ENCODE results near the gene AARS2.
"Not testable (repeated sequence)": the region's sequence is repeated elsewhere in the genome, so short reads cannot be mapped to it uniquely, and the experiment has no call there.

The AARS2 gene

DNA sequence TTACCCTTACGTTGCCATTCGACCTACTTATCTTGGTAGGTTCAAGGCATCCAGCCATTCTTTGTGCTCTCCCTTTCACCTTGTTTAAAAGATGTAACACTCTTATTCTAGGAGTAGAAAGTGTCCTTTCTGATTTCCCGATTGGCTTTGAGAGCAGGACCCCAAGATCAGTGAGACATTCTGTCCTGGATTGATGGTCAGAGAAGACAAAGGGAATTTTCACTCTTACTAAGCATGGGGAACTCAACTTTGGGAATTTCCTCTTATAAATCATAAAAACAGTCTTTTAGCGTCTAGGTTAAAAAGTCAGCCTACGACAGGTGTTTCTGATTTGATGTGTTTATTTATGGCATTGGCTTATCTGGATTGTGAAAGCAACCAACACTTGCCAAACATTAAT, 2.8 kb upstream of the AARS2 start:
- H3K4me3 ChIP-seq (ENCODE audit: low read length): no peak overlapping the region

GRCh38 chr6:44315516-44315915, 2.4 kb upstream of the AARS2 start:
- TF ChIP-seq, protein P1, sequence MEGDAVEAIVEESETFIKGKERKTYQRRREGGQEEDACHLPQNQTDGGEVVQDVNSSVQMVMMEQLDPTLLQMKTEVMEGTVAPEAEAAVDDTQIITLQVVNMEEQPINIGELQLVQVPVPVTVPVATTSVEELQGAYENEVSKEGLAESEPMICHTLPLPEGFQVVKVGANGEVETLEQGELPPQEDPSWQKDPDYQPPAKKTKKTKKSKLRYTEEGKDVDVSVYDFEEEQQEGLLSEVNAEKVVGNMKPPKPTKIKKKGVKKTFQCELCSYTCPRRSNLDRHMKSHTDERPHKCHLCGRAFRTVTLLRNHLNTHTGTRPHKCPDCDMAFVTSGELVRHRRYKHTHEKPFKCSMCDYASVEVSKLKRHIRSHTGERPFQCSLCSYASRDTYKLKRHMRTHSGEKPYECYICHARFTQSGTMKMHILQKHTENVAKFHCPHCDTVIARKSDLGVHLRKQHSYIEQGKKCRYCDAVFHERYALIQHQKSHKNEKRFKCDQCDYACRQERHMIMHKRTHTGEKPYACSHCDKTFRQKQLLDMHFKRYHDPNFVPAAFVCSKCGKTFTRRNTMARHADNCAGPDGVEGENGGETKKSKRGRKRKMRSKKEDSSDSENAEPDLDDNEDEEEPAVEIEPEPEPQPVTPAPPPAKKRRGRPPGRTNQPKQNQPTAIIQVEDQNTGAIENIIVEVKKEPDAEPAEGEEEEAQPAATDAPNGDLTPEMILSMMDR (IDR thresholded peaks at IDR 0.05; ENCODE audit: low read depth, low read length, poor library complexity, severe bottlenecking): no peak
- no peak for TF ChIP-seq EZH2phosphoT487 (IDR thresholded peaks at IDR 0.05; ENCODE audit: borderline replicate concordance, low read length)
- H4K20me1 ChIP-seq (ENCODE audit: control insufficient read depth, insufficient read depth, low read depth, low read length): no peaks in the 10 kb centered on the region

More for the DNA sequence above, 2.8 kb upstream of the AARS2 start:
- Histone ChIP-seq H3K4me1 (ENCODE audit: control insufficient read depth, low read length) (peaks cover 9% of the 10 kb centered on the region), H3K27ac (ENCODE audit: low read depth, low read length) (no peak overlapping the region), H4K20me1 (ENCODE audit: control insufficient read depth, insufficient read depth, low read depth, low read length) (no peaks in the 10 kb centered on the region), H3K36me3 (ENCODE audit: control insufficient read depth, low read length) (peaks cover 11% of the 10 kb centered on the region), H3K4me2 (ENCODE audit: low read length) (no peak overlapping the region), H3K9me3 (ENCODE audit: control insufficient read depth, insufficient read depth, low read length) (no peaks in the 10 kb centered on the region), H3K79me2 (ENCODE audit: control insufficient read depth, low read length) (peaks cover 18% of the 10 kb centered on the region), H3K27me3 (ENCODE audit: control insufficient read depth, low read length) (peaks cover 9% of the 10 kb centered on the region; the same call in 1 of the 2 replicates), H3K9me2 (replicated peaks; ENCODE audit: control insufficient read depth, low read length) (no peaks in the 10 kb centered on the region), H3F3A (ENCODE audit: control insufficient read depth, insufficient read depth) (no peaks in the 10 kb centered on the region)
- TF ChIP-seq, protein P1 (IDR thresholded peaks at IDR 0.05; ENCODE audit: low read depth, low read length, poor library complexity, severe bottlenecking): no peak
- no peak for TF ChIP-seq EZH2phosphoT487 (IDR thresholded peaks at IDR 0.05; ENCODE audit: borderline replicate concordance, low read length)

GRCh38 chr6:44314657-44315056, 1.5 kb upstream of the AARS2 start:
- not testable (repeated sequence) for H3K4me3 ChIP-seq (ENCODE audit: low read length); H3F3A ChIP-seq (ENCODE audit: control insufficient read depth, insufficient read depth); H3K27me3 ChIP-seq (ENCODE audit: control insufficient read depth, low read length)

More at GRCh38 chr6:44315516-44315915, 2.4 kb upstream of the AARS2 start:
- Histone ChIP-seq H3K36me3 (ENCODE audit: control insufficient read depth, low read length) (peaks cover 15% of the 10 kb centered on the region), H3K4me1 (ENCODE audit: control insufficient read depth, low read length) (peaks cover 9% of the 10 kb centered on the region), H3K27me3 (ENCODE audit: control insufficient read depth, low read length) (peaks cover 9% of the 10 kb centered on the region; the same call in 1 of the 2 replicates), H3K9me3 (ENCODE audit: control insufficient read depth, insufficient read depth, low read length) (no peaks in the 10 kb centered on the region), H3K4me2 (ENCODE audit: low read length) (no peak overlapping the region), H3K4me3 (ENCODE audit: low read length) (no peak overlapping the region), H3F3A (ENCODE audit: control insufficient read depth, insufficient read depth) (no peaks in the 10 kb centered on the region), H3K27ac (ENCODE audit: low read depth, low read length) (no peak overlapping the region), H3K79me2 (ENCODE audit: control insufficient read depth, low read length) (peaks cover 18% of the 10 kb centered on the region), H3K9me2 (replicated peaks; ENCODE audit: control insufficient read depth, low read length) (no peaks in the 10 kb centered on the region)

DNA sequence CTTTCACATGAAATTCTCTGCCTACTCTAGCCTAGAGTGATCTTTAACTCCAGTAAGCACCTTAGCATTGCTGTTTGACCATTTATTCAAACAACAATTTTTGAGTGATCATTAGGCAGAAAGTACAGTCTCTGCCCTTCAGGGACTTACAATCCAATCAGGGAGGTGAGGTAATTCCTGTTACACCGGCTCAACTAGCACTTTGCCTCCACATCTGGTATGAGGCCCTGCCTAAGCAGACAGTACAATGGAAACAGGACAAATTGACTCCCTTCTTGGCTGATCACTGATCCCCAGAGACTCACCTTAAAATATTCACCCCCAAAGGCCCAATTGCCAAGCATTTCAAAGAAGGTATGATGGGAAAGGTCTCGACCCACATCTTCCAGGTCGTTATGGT, 1.4 kb downstream of the AARS2 start:
- Histone ChIP-seq H3K4me3 (ENCODE audit: low read length) (peak overlapping the region; percentile 85), H3K4me2 (ENCODE audit: low read length) (peak overlapping the region; percentile 72), H3F3A (ENCODE audit: control insufficient read depth, insufficient read depth) (no peaks in the 10 kb centered on the region), H3K27ac (ENCODE audit: low read depth, low read length) (no peak overlapping the region), H3K9me3 (ENCODE audit: control insufficient read depth, insufficient read depth, low read length) (no peaks in the 10 kb centered on the region), H3K27me3 (ENCODE audit: control insufficient read depth, low read length) (0 out of 2 replicates have a peak, but pooled peaks cover 4% of the 10 kb centered on the region), H3K79me2 (ENCODE audit: control insufficient read depth, low read length) (peaks cover 18% of the 10 kb centered on the region), H3K36me3 (ENCODE audit: control insufficient read depth, low read length) (peaks cover 39% of the 10 kb centered on the region), H3K9me2 (replicated peaks; ENCODE audit: control insufficient read depth, low read length) (no peaks in the 10 kb centered on the region), H3K4me1 (ENCODE audit: control insufficient read depth, low read length) (peaks cover 9% of the 10 kb centered on the region), H4K20me1 (ENCODE audit: control insufficient read depth, insufficient read depth, low read depth, low read length) (no peaks in the 10 kb centered on the region)
- TF ChIP-seq EZH2phosphoT487 (IDR thresholded peaks at IDR 0.05; ENCODE audit: borderline replicate concordance, low read length): no peak
- TF ChIP-seq, protein P1 (IDR thresholded peaks at IDR 0.05; ENCODE audit: low read depth, low read length, poor library complexity, severe bottlenecking): no peak

More at GRCh38 chr6:44314657-44315056, 1.5 kb upstream of the AARS2 start:
- peaks cover 24% of the 10 kb centered on the region for H3K36me3 ChIP-seq (ENCODE audit: control insufficient read depth, low read length)
- H3K9me2 ChIP-seq (replicated peaks; ENCODE audit: control insufficient read depth, low read length); H3K4me1 ChIP-seq (ENCODE audit: control insufficient read depth, low read length); H3K27ac ChIP-seq (ENCODE audit: low read depth, low read length); H4K20me1 ChIP-seq (ENCODE audit: control insufficient read depth, insufficient read depth, low read depth, low read length); H3K4me2 ChIP-seq (ENCODE audit: low read length); H3K9me3 ChIP-seq (ENCODE audit: control insufficient read depth, insufficient read depth, low read length): not testable (repeated sequence)
- peaks cover 18% of the 10 kb centered on the region for H3K79me2 ChIP-seq (ENCODE audit: control insufficient read depth, low read length)
